ENCODE measurements around the gene RNASEL. TPM values are rescaled to one million over a fixed set of nuclear protein-coding genes. Genes with fewer than 3 reads are reported as not detected.
"Not testable (repeated sequence)": the region's sequence is repeated elsewhere in the genome, so short reads cannot be mapped to it uniquely, and the experiment has no call there.

Gene RNASEL
- polyA plus RNA-seq (ENCODE audit: insufficient read length in 4 of 4): 10 to 100 TPM in 3 of 4 donors, 1 to 10 TPM in 1; 6.0 to 11.8 (median 10.7) TPM

- DNase-seq (ENCODE audit: low read depth in 4 of 4, low spot score in 3 of 4): peak in 2 of 4 donors; percentile 58 to 60
Measured at GRCh38 chr1:182588500-182589396, at the start of gene RNASEL. Gene RNASEL, minus strand, starts transcription at chr1:182589256. Its CDS starts 2,450 bp downstream, at chr1:182586806.

- no peak for DNase-seq (ENCODE audit: low read depth in 4 of 4, low spot score in 3 of 4)
Measured at GRCh38 chr1:182637769-182638168, 48.7 kb upstream of the RNASEL start.

DNA sequence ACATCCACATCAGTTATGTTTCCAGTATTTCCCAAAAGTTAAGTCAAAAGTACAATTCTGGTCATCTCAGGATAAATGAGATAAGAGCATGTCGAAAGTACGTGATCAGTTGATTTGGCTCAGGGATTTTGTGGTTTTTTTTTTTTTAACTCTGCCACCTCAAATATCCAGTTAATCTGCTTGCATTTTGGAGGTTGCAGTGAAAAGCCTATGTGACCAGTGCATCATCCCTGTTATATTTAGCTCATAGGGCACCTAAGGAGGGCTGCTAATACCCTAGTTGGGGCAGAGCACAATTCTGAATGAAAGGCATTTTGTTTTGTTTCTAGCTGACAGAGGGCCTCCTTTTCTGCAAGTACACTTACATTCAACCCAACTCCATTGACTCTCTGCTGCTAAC is 46.8 kb upstream of the RNASEL start:
- DNase-seq (ENCODE audit: low read depth in 4 of 4, low spot score in 3 of 4): no peak

DNA sequence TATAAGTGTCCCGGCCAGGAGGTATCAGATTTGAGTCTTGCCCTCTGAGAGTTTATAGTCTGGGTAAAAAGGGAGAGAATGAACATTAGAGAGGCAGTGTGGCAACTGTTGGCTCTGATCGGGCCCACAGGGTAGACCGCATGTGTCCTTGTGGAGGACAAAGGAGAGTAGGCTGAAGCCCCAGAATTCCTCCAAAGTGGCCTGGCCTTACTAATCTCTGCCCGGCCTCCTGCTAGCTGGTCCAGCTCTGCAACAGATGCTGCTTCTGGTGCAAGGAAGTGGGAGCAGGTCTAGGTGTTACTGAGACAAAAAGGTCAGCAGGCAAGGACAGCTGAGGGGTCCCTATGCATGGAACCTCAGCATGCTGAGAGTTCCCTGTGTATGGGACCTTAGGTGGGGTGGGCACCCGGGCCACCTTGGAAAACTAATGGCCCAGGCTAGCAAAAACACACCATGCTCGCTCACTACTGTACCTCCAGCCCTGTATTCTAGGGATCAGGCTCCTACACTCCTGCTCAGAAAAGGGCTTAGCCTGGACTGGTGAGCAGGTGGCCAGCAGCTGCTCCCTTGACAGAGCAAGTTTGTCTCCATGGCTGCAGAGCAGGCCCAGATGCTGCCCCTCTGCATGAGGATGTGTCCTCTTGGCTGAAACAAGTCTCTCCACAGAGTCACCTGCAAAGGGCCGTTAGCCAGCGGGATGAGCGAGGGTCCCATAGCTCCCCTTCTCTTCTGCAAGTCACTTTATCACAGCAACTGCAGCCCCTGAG is 45.4 kb upstream of the RNASEL start:
- no peak for DNase-seq (ENCODE audit: low read depth in 4 of 4, low spot score in 3 of 4)

DNA sequence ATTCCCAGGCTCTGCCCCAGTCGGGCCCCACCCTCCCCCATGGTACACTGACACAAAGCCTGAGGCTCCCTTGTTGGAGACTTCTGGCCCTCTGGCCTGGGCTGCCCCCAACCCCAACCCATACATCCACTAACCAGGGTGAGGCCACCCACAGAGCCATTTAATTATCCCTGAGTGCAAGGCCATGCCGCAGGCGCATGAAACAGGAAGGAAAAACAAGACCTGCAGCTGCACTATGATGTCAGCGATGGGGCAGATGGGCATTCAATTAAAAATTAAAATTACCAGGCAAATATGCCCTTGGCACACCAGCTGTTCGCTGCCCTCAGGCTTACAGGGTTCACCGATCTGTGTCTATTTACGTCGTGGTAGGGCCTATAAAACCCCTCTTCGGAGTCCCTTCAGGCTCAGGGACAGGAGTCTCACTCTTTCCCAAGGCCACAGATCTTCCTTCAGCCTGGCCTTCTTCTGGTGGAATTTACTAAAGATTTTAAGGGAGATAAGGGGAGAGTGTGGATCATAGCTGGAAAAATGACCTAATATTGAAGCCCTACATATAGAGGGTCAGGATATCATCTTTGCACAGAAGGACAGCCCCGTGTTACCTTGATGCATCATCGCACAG is 44.7 kb upstream of the RNASEL start:
- DNase-seq (ENCODE audit: low read depth in 4 of 4, low spot score in 3 of 4): no peak

DNA sequence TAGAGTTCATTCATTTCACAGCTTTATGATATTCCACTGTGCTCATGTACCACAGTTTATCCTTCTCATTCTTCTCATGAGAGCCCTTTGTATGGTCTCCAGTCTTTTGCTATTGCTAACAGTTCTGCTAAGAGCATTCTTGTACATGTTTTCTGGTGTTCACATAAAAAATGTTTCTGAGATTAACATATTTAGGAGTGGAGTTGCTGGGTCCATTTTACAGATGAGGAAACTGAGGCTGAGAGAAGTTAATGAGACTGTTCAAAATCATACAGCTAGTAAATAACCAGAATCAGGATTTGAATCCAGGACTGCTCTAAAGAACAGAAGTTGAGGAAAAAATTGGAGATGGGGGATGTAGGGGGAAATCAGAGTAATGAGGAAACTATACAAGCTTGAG is 44.0 kb upstream of the RNASEL start:
- DNase-seq (ENCODE audit: low read depth in 4 of 4, low spot score in 3 of 4): no peak

- not testable (repeated sequence) for DNase-seq (ENCODE audit: low read depth in 4 of 4, low spot score in 3 of 4)
Measured at GRCh38 chr1:182632441-182632857, 43.4 kb upstream of the RNASEL start.

DNA sequence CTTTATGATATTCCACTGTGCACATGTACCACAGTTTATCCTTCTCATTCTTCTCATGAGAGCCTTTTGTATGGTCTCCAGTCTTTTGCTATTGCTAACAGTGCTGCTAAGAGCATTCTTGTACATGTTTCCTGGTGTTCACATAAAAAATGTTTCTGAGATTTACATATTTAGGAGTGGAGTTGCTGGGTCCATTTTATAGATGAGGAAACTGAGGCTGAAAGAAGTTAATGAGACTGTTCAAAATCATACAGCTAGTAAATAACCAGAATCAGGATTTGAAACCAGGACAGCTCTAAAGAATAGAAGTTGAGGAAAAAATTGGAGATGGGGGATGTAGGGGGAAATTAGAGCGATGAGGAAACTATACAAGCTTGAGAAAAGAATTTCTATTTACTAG is 42.9 kb upstream of the RNASEL start:
- DNase-seq (ENCODE audit: low read depth in 4 of 4, low spot score in 3 of 4): no peak

GRCh38 chr1:182631053-182631677 is 42.1 kb upstream of the RNASEL start:
- no peak for DNase-seq (ENCODE audit: low read depth in 4 of 4, low spot score in 3 of 4)

DNA sequence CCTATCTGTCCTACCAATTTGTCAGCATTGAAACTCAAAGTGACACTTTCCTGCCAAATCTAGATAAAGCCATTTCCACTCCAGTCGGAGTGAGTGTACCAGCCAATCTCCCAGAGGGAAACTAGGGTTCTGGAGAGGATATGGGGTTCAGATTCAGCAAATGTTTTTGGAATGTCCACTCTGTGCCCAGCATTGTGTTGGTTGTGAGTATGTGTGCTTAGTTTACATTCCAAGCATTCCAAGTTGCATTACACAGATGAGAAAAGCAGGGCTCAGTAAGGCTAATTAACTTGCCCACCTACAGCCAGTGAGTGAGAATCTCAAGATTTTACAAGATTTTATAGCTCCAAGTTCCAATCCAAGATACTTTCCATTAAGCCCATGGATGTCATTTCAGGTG is 41.5 kb upstream of the RNASEL start:
- no peak for DNase-seq (ENCODE audit: low read depth in 4 of 4, low spot score in 3 of 4)

- DNase-seq (ENCODE audit: low read depth in 4 of 4, low spot score in 3 of 4): no peak
Measured at GRCh38 chr1:182629499-182630096, 40.5 kb upstream of the RNASEL start.

GRCh38 chr1:182629080-182629479 is 40.0 kb upstream of the RNASEL start:
- no peak for DNase-seq (ENCODE audit: low read depth in 4 of 4, low spot score in 3 of 4)

DNA sequence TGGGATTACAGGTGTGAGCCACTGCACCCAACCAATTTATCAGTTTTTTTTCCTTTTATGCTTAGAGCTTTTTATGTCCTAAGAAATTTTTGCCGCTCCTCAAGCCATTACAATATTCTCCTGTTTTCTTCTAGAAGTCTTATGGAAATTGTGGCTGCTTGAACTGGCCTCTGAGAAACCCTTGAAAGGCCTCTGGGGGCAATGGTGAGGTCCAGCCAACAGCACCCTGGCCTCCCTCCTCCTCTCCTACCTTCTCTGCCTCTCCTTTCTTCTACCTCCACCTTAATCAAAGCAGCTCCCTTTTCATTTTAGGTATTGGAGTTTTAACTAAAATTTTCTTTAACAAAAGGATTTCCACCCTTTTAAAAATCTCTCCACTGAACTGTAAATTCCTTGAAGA is 39.6 kb upstream of the RNASEL start:
- DNase-seq (ENCODE audit: low read depth in 4 of 4, low spot score in 3 of 4): no peak

GRCh38 chr1:182627622-182628021 is 38.6 kb upstream of the RNASEL start:
- no peak for DNase-seq (ENCODE audit: low read depth in 4 of 4, low spot score in 3 of 4)

- DNase-seq (ENCODE audit: low read depth in 4 of 4, low spot score in 3 of 4): no peak
Measured at GRCh38 chr1:182626527-182626926, 37.5 kb upstream of the RNASEL start.

DNA sequence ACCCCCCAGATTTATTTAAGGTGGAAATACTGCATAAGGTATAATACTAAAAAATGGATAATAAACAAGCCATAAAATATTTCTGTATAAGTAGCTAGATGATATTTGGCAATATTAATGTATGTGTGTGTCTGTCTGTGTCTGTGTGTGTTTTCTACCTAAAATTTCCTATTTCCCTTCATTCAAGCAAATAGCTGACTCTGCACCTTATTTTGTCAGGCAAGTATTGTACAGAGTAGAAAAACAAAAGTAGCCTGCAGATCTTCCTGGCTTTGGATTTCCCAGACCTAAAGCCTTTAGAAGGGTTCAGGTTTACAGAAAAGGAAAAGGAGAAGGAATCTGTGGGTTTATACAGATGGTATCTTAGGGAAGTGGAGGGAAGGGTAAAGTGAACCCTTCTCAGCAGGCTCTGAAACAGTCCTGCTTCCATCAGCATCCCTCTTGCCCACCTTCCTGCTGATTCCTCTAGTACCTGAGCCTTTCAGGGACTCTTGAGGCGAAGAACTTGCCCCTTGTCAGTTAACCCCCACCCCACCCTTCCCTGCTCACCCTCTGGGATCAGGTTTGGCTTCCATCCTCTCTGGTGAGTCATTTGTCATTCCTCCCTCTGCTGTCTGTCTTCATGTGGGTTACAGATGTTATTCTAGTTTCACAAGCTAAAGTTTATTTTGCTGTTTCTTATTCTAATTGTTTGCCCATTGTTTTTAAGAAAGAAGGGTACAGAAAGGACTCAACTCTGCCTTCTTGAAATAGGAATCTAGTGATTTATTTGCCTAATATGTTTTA is 36.9 kb upstream of the RNASEL start:
- no peak for DNase-seq (ENCODE audit: low read depth in 4 of 4, low spot score in 3 of 4)

- no peak for DNase-seq (ENCODE audit: low read depth in 4 of 4, low spot score in 3 of 4)
Measured at GRCh38 chr1:182625024-182625423, 36.0 kb upstream of the RNASEL start.

DNA sequence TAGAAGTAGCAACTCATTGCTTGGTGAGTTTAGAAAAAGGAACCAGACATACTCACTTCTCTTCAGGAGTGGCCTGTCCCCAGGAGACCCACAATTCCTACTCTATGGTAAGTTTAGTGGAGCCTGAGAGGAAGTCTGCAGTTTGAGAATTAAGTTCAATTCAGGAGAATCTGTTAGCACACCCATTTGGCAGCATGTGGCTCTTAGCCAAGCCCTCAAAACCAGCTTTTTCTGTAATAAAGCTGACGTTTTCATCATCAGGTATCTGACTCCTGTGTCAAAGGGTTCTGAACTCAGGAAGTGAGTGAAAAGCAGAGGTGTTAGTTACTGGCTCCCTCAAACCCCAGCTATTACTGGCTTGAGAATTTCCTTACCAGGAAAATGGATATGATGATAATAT is 35.5 kb upstream of the RNASEL start:
- DNase-seq (ENCODE audit: low read depth in 4 of 4, low spot score in 3 of 4): no peak

GRCh38 chr1:182622901-182623528 is 34.0 kb upstream of the RNASEL start:
- DNase-seq (ENCODE audit: low read depth in 4 of 4, low spot score in 3 of 4): no peak
